ENCODE results near the gene EIF2AK2. TPM values are rescaled to one million over a fixed set of nuclear protein-coding genes. Genes with fewer than 3 reads are reported as not detected.

Gene EIF2AK2
- total RNA-seq, 1 donor from 2014 or later, result 15.2 TPM

GRCh38 chr2:37154785-37155184 lies 2.0 kb downstream of the EIF2AK2 start:
- TF ChIP-seq POLR2A (IDR thresholded peaks at IDR 0.05) (no peak), POLR2AphosphoS5 (IDR thresholded peaks at IDR 0.05; ENCODE audit: insufficient read depth in 1 of 2, low read depth in 1 of 2) (no peak), CTCF (IDR thresholded peaks at IDR 0.05) (no peak)
- Histone ChIP-seq H3K4me3 (no peak overlapping the region), H3K9me3 (no peaks in the 10 kb centered on the region), H3K36me3 (no peaks in the 10 kb centered on the region), H3K4me1 (peaks cover 27% of the 10 kb centered on the region), H3K27ac (no peak overlapping the region), H3K27me3 (no peaks in the 10 kb centered on the region)
- no peak for DNase-seq (ENCODE audit: extremely low spot score in 2 of 2)
- intact Hi-C loops (cut with DNase I), result no loop called here

- Histone ChIP-seq H3K27ac (no peak overlapping the region), H3K4me3 (no peak overlapping the region), H3K4me1 (peaks cover 31% of the 10 kb centered on the region), H3K9me3 (no peaks in the 10 kb centered on the region), H3K36me3 (peaks cover 0 to 6% of the 10 kb centered on the region in 2 donors), H3K27me3 (no peaks in the 10 kb centered on the region)
- intact Hi-C loops (cut with DNase I), result no loop called here
- TF ChIP-seq CTCF (IDR thresholded peaks at IDR 0.05) (no peak), POLR2AphosphoS5 (IDR thresholded peaks at IDR 0.05; ENCODE audit: insufficient read depth in 1 of 2, low read depth in 1 of 2) (no peak), POLR2A (IDR thresholded peaks at IDR 0.05) (no peak)
- no peak for DNase-seq (ENCODE audit: extremely low spot score in 2 of 2)
Observed at GRCh38 chr2:37153224-37153623, 3.6 kb downstream of the EIF2AK2 start.

- TF ChIP-seq POLR2AphosphoS5 (IDR thresholded peaks at IDR 0.05; ENCODE audit: insufficient read depth in 1 of 2, low read depth in 1 of 2) (no peak), POLR2A (IDR thresholded peaks at IDR 0.05) (no peak), CTCF (IDR thresholded peaks at IDR 0.05) (no peak)
- no peak overlapping the region for H3K27ac ChIP-seq
- intact Hi-C loops (cut with DNase I), result no loop called here
- H3K4me1 ChIP-seq, result peaks cover 16% of the 10 kb centered on the region
- no peak overlapping the region for H3K4me3 ChIP-seq
- DNase-seq (ENCODE audit: extremely low spot score in 2 of 2), result no peak
- no peaks in the 10 kb centered on the region for H3K27me3 ChIP-seq
- no peaks in the 10 kb centered on the region for H3K9me3 ChIP-seq
- peaks cover 0 to 24% of the 10 kb centered on the region in 2 donors for H3K36me3 ChIP-seq
Observed at GRCh38 chr2:37149626-37150322, 7.0 kb downstream of the EIF2AK2 start.

- Histone ChIP-seq H3K27ac (no peak overlapping the region), H3K36me3 (peaks cover 0 to 36% of the 10 kb centered on the region in 2 donors), H3K4me1 (peaks cover 12% of the 10 kb centered on the region), H3K27me3 (no peaks in the 10 kb centered on the region), H3K9me3 (no peaks in the 10 kb centered on the region), H3K4me3 (no peak overlapping the region)
- intact Hi-C loops (cut with DNase I), result no loop called here
- DNase-seq (ENCODE audit: extremely low spot score in 2 of 2), result no peak
- TF ChIP-seq POLR2AphosphoS5 (IDR thresholded peaks at IDR 0.05; ENCODE audit: insufficient read depth in 1 of 2, low read depth in 1 of 2), result no peak
- no peak for TF ChIP-seq CTCF (IDR thresholded peaks at IDR 0.05)
- no peak for TF ChIP-seq POLR2A (IDR thresholded peaks at IDR 0.05)
Observed at GRCh38 chr2:37148325-37148724, 8.5 kb downstream of the EIF2AK2 start.

- TF ChIP-seq CTCF (IDR thresholded peaks at IDR 0.05) (no peak), POLR2A (IDR thresholded peaks at IDR 0.05) (no peak), POLR2AphosphoS5 (IDR thresholded peaks at IDR 0.05; ENCODE audit: insufficient read depth in 1 of 2, low read depth in 1 of 2) (no peak)
- Histone ChIP-seq H3K4me1 (peaks cover 12% of the 10 kb centered on the region), H3K4me3 (no peak overlapping the region), H3K9me3 (no peaks in the 10 kb centered on the region), H3K27me3 (no peaks in the 10 kb centered on the region), H3K36me3 (peaks cover 2 to 47% of the 10 kb centered on the region in 2 donors), H3K27ac (no peak overlapping the region)
- intact Hi-C loops (cut with DNase I), result no loop called here
- DNase-seq (ENCODE audit: extremely low spot score in 2 of 2), result no peak
Observed at GRCh38 chr2:37146062-37146461, 10.7 kb downstream of the EIF2AK2 start.
